Activated naive CD4-positive, alpha-beta T cell treated with anti-CD3 and anti-CD28 coated beads, Interleukin-2, amount 50 U/mL, for 72 hours (primary cell): Measurements from ENCODE around the gene AGAP1. TPM values are rescaled to one million over a fixed set of nuclear protein-coding genes. Genes with fewer than 3 reads are reported as not detected.

Source experiments
- ATAC-seq, 2 donors: fragments of 150-1000 bp; cut with Tn5 transposase; 2 replicates each; pipeline ENCODE4 v1.10.0; 2021; ENCODE audit warnings: mild to moderate bottlenecking in 2 of 2, moderate library complexity in 2 of 2
- DNase-seq, 2 donors: peaks; one replicate each; pipeline ENCODE4 v3.0.0; 2021 to 2022; ENCODE audit warnings: low spot score in 2 of 2
- H3K27ac Mint-ChIP-seq, 2 donors: one replicate each; pipeline ENCODE4 v1.8.0; 2022; ENCODE audit warnings: mild to moderate bottlenecking in 2 of 2, mixed read lengths in 2 of 2
- H3K36me3 Mint-ChIP-seq, 2 donors: one replicate each; pipeline ENCODE4 v1.8.0; 2022; ENCODE audit warnings: mixed read lengths in 2 of 2
- H3K9me3 Mint-ChIP-seq, 2 donors: one replicate each; pipeline ENCODE4 v1.8.0; 2022; ENCODE audit warnings: mixed read lengths in 2 of 2
- total RNA-seq, 2 donors: library from RNA; stranded (reverse); gene quantifications; one replicate each; pipeline ENCODE4 v1.2.3, GENCODE V29; 2022

AGAP1 gene
- total RNA-seq, 2 donors from 2014 or later = 0.48 to 7.2 TPM

GRCh38 chr2:235842941-235843340 lies 349.1 kb downstream of the AGAP1 start:
- ATAC-seq (no peak), DNase-seq (no peak)
- Mint-ChIP-seq H3K9me3 (no peaks in the 10 kb centered on the region), H3K27ac (no peak overlapping the region), H3K36me3 (no peaks in the 10 kb centered on the region)

GRCh38 chr2:235843591-235844395 lies 349.9 kb downstream of the AGAP1 start:
- Mint-ChIP-seq H3K36me3 (no peaks in the 10 kb centered on the region), H3K9me3 (no peaks in the 10 kb centered on the region), H3K27ac (no peak overlapping the region)
- DNase-seq = no peak
- ATAC-seq = no peak

GRCh38 chr2:235844561-235844960 lies 350.7 kb downstream of the AGAP1 start:
- ATAC-seq (no peak), DNase-seq (no peak)
- Mint-ChIP-seq H3K9me3 (no peaks in the 10 kb centered on the region), H3K27ac (no peak overlapping the region), H3K36me3 (no peaks in the 10 kb centered on the region)

- no peaks in the 10 kb centered on the region for H3K9me3 Mint-ChIP-seq
- H3K36me3 Mint-ChIP-seq = no peaks in the 10 kb centered on the region
- no peak overlapping the region for H3K27ac Mint-ChIP-seq
- ATAC-seq = no peak
- no peak for DNase-seq
Measured at GRCh38 chr2:235845245-235845644, 351.4 kb downstream of the AGAP1 start.

GRCh38 chr2:235847576-235847975 lies 353.7 kb downstream of the AGAP1 start:
- no peak for ATAC-seq
- Mint-ChIP-seq H3K9me3 (no peaks in the 10 kb centered on the region), H3K36me3 (no peaks in the 10 kb centered on the region), H3K27ac (no peak overlapping the region)
- no peak for DNase-seq

GRCh38 chr2:235848055-235848454 lies 354.2 kb downstream of the AGAP1 start:
- no peak for DNase-seq
- ATAC-seq = no peak
- Mint-ChIP-seq H3K36me3 (no peaks in the 10 kb centered on the region), H3K9me3 (no peaks in the 10 kb centered on the region), H3K27ac (no peak overlapping the region)

GRCh38 chr2:235848946-235849345 lies 355.1 kb downstream of the AGAP1 start:
- no peak for ATAC-seq
- no peaks in the 10 kb centered on the region for H3K36me3 Mint-ChIP-seq
- H3K9me3 Mint-ChIP-seq = no peaks in the 10 kb centered on the region
- DNase-seq = no peak
- H3K27ac Mint-ChIP-seq = no peak overlapping the region

GRCh38 chr2:235849489-235849888 lies 355.6 kb downstream of the AGAP1 start:
- ATAC-seq (no peak), DNase-seq (no peak)
- H3K27ac Mint-ChIP-seq = no peak overlapping the region
- H3K9me3 Mint-ChIP-seq = no peaks in the 10 kb centered on the region
- no peaks in the 10 kb centered on the region for H3K36me3 Mint-ChIP-seq

- Mint-ChIP-seq H3K9me3 (no peaks in the 10 kb centered on the region), H3K36me3 (no peaks in the 10 kb centered on the region), H3K27ac (no peak overlapping the region)
- DNase-seq = no peak
- ATAC-seq = no peak
Measured at GRCh38 chr2:235850289-235850688, 356.4 kb downstream of the AGAP1 start.

- H3K27ac Mint-ChIP-seq = no peak overlapping the region
- DNase-seq (no peak), ATAC-seq (no peak)
- H3K9me3 Mint-ChIP-seq = no peaks in the 10 kb centered on the region
- H3K36me3 Mint-ChIP-seq = no peaks in the 10 kb centered on the region
Measured at GRCh38 chr2:235850771-235851551, 357.1 kb downstream of the AGAP1 start.

- Mint-ChIP-seq H3K36me3 (no peaks in the 10 kb centered on the region), H3K27ac (no peak overlapping the region), H3K9me3 (no peaks in the 10 kb centered on the region)
- ATAC-seq = no peak
- DNase-seq = no peak
Measured at GRCh38 chr2:235851828-235852525, 358.1 kb downstream of the AGAP1 start.

- no peak overlapping the region for H3K27ac Mint-ChIP-seq
- DNase-seq (no peak), ATAC-seq (no peak)
- no peaks in the 10 kb centered on the region for H3K9me3 Mint-ChIP-seq
- H3K36me3 Mint-ChIP-seq = no peaks in the 10 kb centered on the region
Measured at GRCh38 chr2:235852526-235852920, 358.7 kb downstream of the AGAP1 start.

GRCh38 chr2:235854276-235854675 lies 360.4 kb downstream of the AGAP1 start:
- DNase-seq (no peak), ATAC-seq (no peak)
- no peak overlapping the region for H3K27ac Mint-ChIP-seq
- no peaks in the 10 kb centered on the region for H3K36me3 Mint-ChIP-seq
- H3K9me3 Mint-ChIP-seq = no peaks in the 10 kb centered on the region

- Mint-ChIP-seq H3K36me3 (no peaks in the 10 kb centered on the region), H3K9me3 (no peaks in the 10 kb centered on the region), H3K27ac (no peak overlapping the region)
- no peak for ATAC-seq
- DNase-seq = no peak
Measured at GRCh38 chr2:235855011-235855410, 361.2 kb downstream of the AGAP1 start.

GRCh38 chr2:235856151-235856854 lies 362.5 kb downstream of the AGAP1 start:
- DNase-seq (no peak), ATAC-seq (no peak)
- no peaks in the 10 kb centered on the region for H3K9me3 Mint-ChIP-seq
- H3K27ac Mint-ChIP-seq = no peak overlapping the region
- no peaks in the 10 kb centered on the region for H3K36me3 Mint-ChIP-seq

GRCh38 chr2:235857598-235857997 lies 363.8 kb downstream of the AGAP1 start:
- no peaks in the 10 kb centered on the region for H3K9me3 Mint-ChIP-seq

GRCh38 chr2:235858881-235859280 lies 365.0 kb downstream of the AGAP1 start:
- DNase-seq (no peak), ATAC-seq (no peak)
- Mint-ChIP-seq H3K27ac (no peak overlapping the region), H3K36me3 (no peaks in the 10 kb centered on the region), H3K9me3 (no peaks in the 10 kb centered on the region)

More at GRCh38 chr2:235857598-235857997, 363.8 kb downstream of the AGAP1 start:
- DNase-seq (no peak), ATAC-seq (no peak)
- no peaks in the 10 kb centered on the region for H3K36me3 Mint-ChIP-seq
- H3K27ac Mint-ChIP-seq = no peak overlapping the region
